A549 (cell line): ENCODE results near the gene CCDC146. TPM values are rescaled to one million over a fixed set of nuclear protein-coding genes. Genes with fewer than 3 reads are reported as not detected.

Source experiments
- ATAC-seq, 2 experiments: fragments of 200-7000 bp in 1 of 2; fragments of >200 bp in 1 of 2; cut with Nextera tagmentation in 1 of 2; cut with Tn5 transposase in 1 of 2; 3 replicates each; pipeline versions ENCODE4 v1.8.0 to v1.9.1; 2018 to 2020; ENCODE audit warnings: mild to moderate bottlenecking in 1 of 2, moderate library complexity in 1 of 2
- CTCF ChIA-PET: fragments of 300-600 bp; sonication (Branson Sonifier 250); formaldehyde crosslinking; extraction: SDS; loops from one replicate; lab custom pipeline; 2021; ENCODE audit warnings: antibody characterized with exemption, inconsistent platforms; lab: Yijun Ruan, JAX
- POLR2A ChIA-PET: fragments of 350-600 bp; formaldehyde crosslinking; extraction: SDS; loops from one replicate; lab custom pipeline; 2021; ENCODE audit warnings: antibody characterized with exemption, inconsistent platforms; lab: Yijun Ruan, JAX
- DNase-seq, 2 experiments: peaks; one replicate each; pipeline versions ENCODE4 v3.0.0 to v3.0.0-alpha.2; 2011 to 2016; ENCODE audit warnings: low read depth in 1 of 2, low spot score in 1 of 2
- FAIRE-seq: peaks from 2 replicates; lab custom pipeline; 2011; peaks lifted over from hg19 to GRCh38; lab: Jason Lieb, UNC
- H3K27ac ChIP-seq, 2 experiments: fragments of >200 bp; sonication (Bioruptor Twin); formaldehyde crosslinking; 3 replicates each; pipeline ENCODE4 v1.5.1; 2016 to 2017
- H3K4me1 ChIP-seq: fragments of >200 bp; sonication (Bioruptor Twin); formaldehyde crosslinking; 3 replicates; pipeline ENCODE4 v1.6.1; 2016
- H3K4me2 ChIP-seq: fragments of >200 bp; sonication (Bioruptor Twin); formaldehyde crosslinking; 3 replicates; pipeline ENCODE4 v1.6.1; 2016
- H3K4me3 ChIP-seq: fragments of >200 bp; sonication (Bioruptor Twin); formaldehyde crosslinking; 3 replicates; pipeline ENCODE4 v1.5.1; 2016
- H3K9me3 ChIP-seq: fragments of >200 bp; sonication (Bioruptor Twin); formaldehyde crosslinking; 3 replicates; pipeline ENCODE4 v1.6.1; 2016
- BHLHE40 ChIP-seq: IDR thresholded peaks from 2 replicates; pipeline ENCODE4 v1.6.1; 2012; ENCODE audit warnings: low read depth, low read length, inconsistent platforms
- CEBPB ChIP-seq, 2 experiments: fragments of >200 bp in 1 of 2; sonication (Bioruptor Twin) in 1 of 2; formaldehyde crosslinking in 1 of 2; IDR thresholded peaks; 2 replicates each; pipeline ENCODE4 v1.6.1; 2012 to 2016
- CHD2 ChIP-seq: fragments of 150-350 bp; IDR thresholded peaks from 2 replicates; pipeline ENCODE4 v1.6.1; 2014; ENCODE audit warnings: low read length; ENCODE audit not compliant: partially characterized antibody
- EHF ChIP-seq: fragments of 250-450 bp; sonication (Bioruptor Pico); IDR thresholded peaks from 2 replicates; pipeline ENCODE4 v1.5.0; 2020; ENCODE audit warnings: mild to moderate bottlenecking
- EHMT2 ChIP-seq: fragments of 200-600 bp; sonication (generic); IDR thresholded peaks from 2 replicates; pipeline ENCODE4 v1.6.1; 2016; ENCODE audit warnings: antibody characterized with exemption, low read depth, mild to moderate bottlenecking, moderate library complexity
- EP300 ChIP-seq, 2 experiments: fragments of >200 bp; sonication (Bioruptor Twin); formaldehyde crosslinking; IDR thresholded peaks; 2 replicates in 1 of 2; 3 replicates in 1 of 2; pipeline ENCODE4 v1.6.1; 2016 to 2017
- ESRRA ChIP-seq: fragments of 150-350 bp; IDR thresholded peaks from 2 replicates; pipeline ENCODE4 v1.6.1; 2014; ENCODE audit warnings: mild to moderate bottlenecking, low read length, borderline replicate concordance
- FOXS1 ChIP-seq: fragments of 250-450 bp; sonication (Bioruptor Pico); IDR thresholded peaks from 2 replicates; pipeline ENCODE4 v1.5.0; 2020; ENCODE audit warnings: mild to moderate bottlenecking, moderate library complexity
- HDAC2 ChIP-seq: fragments of 200-600 bp; sonication (generic); IDR thresholded peaks from 2 replicates; pipeline ENCODE4 v1.6.1; 2016
- HEYL ChIP-seq: fragments of 250-450 bp; sonication (Bioruptor Pico); IDR thresholded peaks from 2 replicates; pipeline ENCODE4 v1.8.0; 2021; ENCODE audit warnings: mild to moderate bottlenecking, moderate library complexity
- HOXA7 ChIP-seq: fragments of 250-450 bp; sonication (Bioruptor Pico); IDR thresholded peaks from 2 replicates; pipeline ENCODE4 v1.5.0; 2020; ENCODE audit warnings: mild to moderate bottlenecking, moderate library complexity
- KDM1A ChIP-seq: fragments of 200-600 bp; sonication (generic); IDR thresholded peaks from 2 replicates; pipeline ENCODE4 v1.6.1; 2016; ENCODE audit warnings: low read depth, mild to moderate bottlenecking
- MAFK ChIP-seq: fragments of 450-650 bp; IDR thresholded peaks from 2 replicates; pipeline ENCODE4 v1.6.1; 2014; ENCODE audit not compliant: partially characterized antibody
- MYC ChIP-seq: IDR thresholded peaks from 2 replicates; pipeline ENCODE4 v1.6.1; 2012; ENCODE audit warnings: mild to moderate bottlenecking, inconsistent platforms, low read length, improper control_type of control experiment, borderline replicate concordance
- NFE2L2 ChIP-seq: fragments of 150-350 bp; conservative IDR thresholded peaks from 2 replicates; pipeline ENCODE4 v1.6.1; 2014; ENCODE audit warnings: low read length
- PHF8 ChIP-seq: fragments of 200-600 bp; sonication (generic); IDR thresholded peaks from 2 replicates; pipeline ENCODE4 v1.6.1; 2016; ENCODE audit warnings: low read depth, mild to moderate bottlenecking, antibody characterized with exemption, moderate library complexity, borderline replicate concordance
- POLR2AphosphoS2 ChIP-seq: conservative IDR thresholded peaks from 2 replicates; pipeline ENCODE4 v1.6.1; 2012; ENCODE audit warnings: low read length, improper control_type of control experiment, inconsistent platforms
- REST ChIP-seq: fragments of 200-600 bp; sonication (generic); IDR thresholded peaks from 2 replicates; pipeline ENCODE4 v1.6.1; 2016; ENCODE audit warnings: antibody characterized with exemption, mild to moderate bottlenecking, moderate library complexity
- RFX5 ChIP-seq: fragments of 450-650 bp; IDR thresholded peaks from 2 replicates; pipeline ENCODE4 v1.7.1; 2014; ENCODE audit warnings: antibody characterized with exemption, mild to moderate bottlenecking, moderate library complexity
- TFCP2L1 ChIP-seq: fragments of 250-450 bp; sonication (Bioruptor Pico); IDR thresholded peaks from 2 replicates; pipeline ENCODE4 v1.5.0; 2021; ENCODE audit warnings: mild to moderate bottlenecking
- TP53 ChIP-seq: fragments of 250-450 bp; sonication (Bioruptor Pico); IDR thresholded peaks from 2 replicates; pipeline ENCODE4 v1.5.0; 2021; ENCODE audit warnings: mild to moderate bottlenecking, moderate library complexity
- USF2 ChIP-seq: fragments of 450-650 bp; IDR thresholded peaks from 2 replicates; pipeline ENCODE4 v1.6.1; 2014; ENCODE audit warnings: antibody characterized with exemption
- WGBS: methylation state at CpG from one replicate; pipeline ENCODE4 v1.1.6; 2017; ENCODE audit errors: missing lambda C conversion rate; 5-methylcytosine and 5-hydroxymethylcytosine counted together
- polyA plus RNA-seq, 4 experiments: library from polyadenylated mRNA; depleted of rRNA in 3 of 4; stranded (reverse); fragments of >200 nt; fragmentation: RNase III in 1 of 4; extraction: RNeasy Plus Mini Kit Qiagen cat#74134 plus additional on column Dnase treatment in 1 of 4; gene quantifications; 2 replicates in 3 of 4; 3 replicates in 1 of 4; pipeline ENCODE4 v1.2.3, GENCODE V29; 2011 to 2017
- TF ChIP-seq, protein P1 (sequence below): fragments of >200 bp; sonication (Bioruptor Twin); formaldehyde crosslinking; IDR thresholded peaks from 2 replicates; pipeline ENCODE4 v1.6.1; 2016

Gene CCDC146
- polyA plus RNA-seq, 2 of the 4 experiments (the other 2 are of a cell fraction): 1.4 to 3.4 TPM

DNA sequence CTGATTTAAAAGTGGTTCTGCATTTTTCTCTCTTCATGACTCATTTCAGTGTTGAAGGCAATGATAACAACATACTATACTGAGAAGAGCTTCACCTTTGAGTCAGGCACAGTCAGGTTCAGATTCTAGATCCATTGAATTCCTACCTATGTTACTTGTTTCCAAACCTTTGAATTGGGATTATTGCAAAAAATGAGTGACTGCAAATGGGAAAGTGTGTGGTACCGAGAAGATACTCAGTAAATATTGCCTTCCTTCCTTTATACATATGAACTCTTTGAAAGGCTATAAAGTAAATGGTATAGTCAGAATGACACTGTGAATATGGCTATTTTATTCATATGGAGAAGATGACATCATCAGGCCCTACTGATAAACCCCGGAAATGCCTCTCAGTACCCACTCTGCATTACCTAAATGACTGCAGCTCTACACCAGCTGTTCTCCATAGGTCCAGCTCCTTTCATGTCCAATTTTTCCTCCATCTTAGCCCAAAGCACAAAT is 143.9 kb downstream of the CCDC146 start (continued):
- TF ChIP-seq REST (no peak), EHF (CRISPR knock-in tag) (no peak), TP53 (CRISPR knock-in tag) (no peak), KDM1A (no peak), USF2 (no peak), MAFK (no peak)

GRCh38 chr7:77269360-77270093 is 147.1 kb downstream of the CCDC146 start:
- TF ChIP-seq CEBPB (IDR thresholded peaks at IDR 0.05) (no peak), NFE2L2 (no peak), ESRRA (no peak), POLR2AphosphoS2 (no peak)
- TF ChIP-seq, all 56 proteins: peak for 0
- no peak overlapping the region for H3K4me2 ChIP-seq
- WGBS: 66% methylated on average over 4 of the region's 4 CpGs
- ATAC-seq (no peak), DNase-seq (no peak), FAIRE-seq (no peak)
- no peaks in the 10 kb centered on the region for H3K9me3 ChIP-seq
- H3K4me1 ChIP-seq: no peaks in the 10 kb centered on the region
- no peak overlapping the region for H3K4me3 ChIP-seq
- no peak overlapping the region for H3K27ac ChIP-seq
- ChIA-PET POLR2A (no interaction called here), CTCF (interaction anchor here (1.9 to 2.5 kb wide), 2 partner anchors 22 to 23 kb away, joined by 6 to 9 read pairs; no protein-coding TSS in a partner anchor)

DNA sequence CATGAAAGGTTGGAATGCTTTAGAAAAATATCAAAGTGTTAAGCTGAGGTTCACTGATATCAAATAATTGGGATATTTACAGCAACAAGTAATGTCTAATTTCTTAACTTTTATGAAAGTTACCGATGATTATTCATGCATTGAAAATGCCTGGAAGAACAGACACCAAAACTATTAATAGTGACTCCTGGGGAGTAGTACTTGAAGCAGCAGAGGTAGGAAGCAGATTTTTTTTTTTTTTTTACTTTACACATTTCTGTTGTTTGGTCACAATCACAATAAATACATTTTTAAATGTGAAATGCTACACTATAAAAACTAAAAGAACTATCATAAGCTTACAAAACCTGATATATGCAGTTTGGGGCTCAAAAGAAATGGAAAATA is 147.7 kb downstream of the CCDC146 start:
- ChIA-PET CTCF (interaction anchor here (2.5 kb wide), 1 partner anchor 23 kb away, joined by 9 read pairs; no protein-coding TSS in a partner anchor), POLR2A (no interaction called here)
- ATAC-seq: no peak
- TF ChIP-seq FOXS1 (CRISPR knock-in tag) (no peak), EHMT2 (no peak), RFX5 (no peak), KDM1A (no peak), TFCP2L1 (no peak), EP300 (IDR thresholded peaks at IDR 0.05) (no peak), HOXA7 (no peak), USF2 (no peak), CHD2 (no peak), HDAC2 (no peak), PHF8 (no peak), BHLHE40 (no peak), HEYL (no peak), MYC (no peak), TP53 (CRISPR knock-in tag) (no peak), EHF (CRISPR knock-in tag) (no peak)
- TF ChIP-seq, protein P1, sequence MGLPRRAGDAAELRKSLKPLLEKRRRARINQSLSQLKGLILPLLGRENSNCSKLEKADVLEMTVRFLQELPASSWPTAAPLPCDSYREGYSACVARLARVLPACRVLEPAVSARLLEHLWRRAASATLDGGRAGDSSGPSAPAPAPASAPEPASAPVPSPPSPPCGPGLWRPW: no peak
- DNase-seq: no peak
- no peak overlapping the region for H3K4me2 ChIP-seq
- no peak overlapping the region for H3K4me3 ChIP-seq
- FAIRE-seq: no peak
- WGBS: 97% methylated on average over 1 of the region's 1 CpG
- no peaks in the 10 kb centered on the region for H3K4me1 ChIP-seq
- H3K27ac ChIP-seq: no peak overlapping the region
- no peaks in the 10 kb centered on the region for H3K9me3 ChIP-seq
